HEK293 (cell line): Measurements from ENCODE around the gene VIPR2.

Experiments used
- CTCF ChIP-seq: fragments of 450-650 bp; formaldehyde crosslinking; IDR thresholded peaks from 2 replicates; pipeline ENCODE4 v1.5.1; 2016; ENCODE audit warnings: missing biosample characterization, missing genetic modification characterization
- REST ChIP-seq: fragments of 450-650 bp; formaldehyde crosslinking; IDR thresholded peaks from 2 replicates; pipeline ENCODE4 v1.5.1; 2016; ENCODE audit warnings: missing biosample characterization, missing genetic modification characterization
- ZNF214 ChIP-seq: fragments of 450-650 bp; formaldehyde crosslinking; IDR thresholded peaks from 2 replicates; pipeline ENCODE4 v1.5.1; 2017; ENCODE audit warnings: missing biosample characterization, mild to moderate bottlenecking, missing genetic modification characterization, borderline replicate concordance
- ZNF341 ChIP-seq: fragments of 450-650 bp; formaldehyde crosslinking; IDR thresholded peaks from 2 replicates; pipeline ENCODE4; 2016; ENCODE audit warnings: low read depth, missing biosample characterization, missing genetic modification characterization
- ZNF433 ChIP-seq: fragments of 450-650 bp; formaldehyde crosslinking; IDR thresholded peaks from 2 replicates; pipeline ENCODE4 v1.5.1; 2016; ENCODE audit warnings: missing biosample characterization, missing genetic modification characterization, low read depth
- ZNF580 ChIP-seq: fragments of 450-650 bp; formaldehyde crosslinking; IDR thresholded peaks from 2 replicates; pipeline ENCODE4 v1.5.1; 2016; ENCODE audit warnings: missing biosample characterization, missing genetic modification characterization

DNA sequence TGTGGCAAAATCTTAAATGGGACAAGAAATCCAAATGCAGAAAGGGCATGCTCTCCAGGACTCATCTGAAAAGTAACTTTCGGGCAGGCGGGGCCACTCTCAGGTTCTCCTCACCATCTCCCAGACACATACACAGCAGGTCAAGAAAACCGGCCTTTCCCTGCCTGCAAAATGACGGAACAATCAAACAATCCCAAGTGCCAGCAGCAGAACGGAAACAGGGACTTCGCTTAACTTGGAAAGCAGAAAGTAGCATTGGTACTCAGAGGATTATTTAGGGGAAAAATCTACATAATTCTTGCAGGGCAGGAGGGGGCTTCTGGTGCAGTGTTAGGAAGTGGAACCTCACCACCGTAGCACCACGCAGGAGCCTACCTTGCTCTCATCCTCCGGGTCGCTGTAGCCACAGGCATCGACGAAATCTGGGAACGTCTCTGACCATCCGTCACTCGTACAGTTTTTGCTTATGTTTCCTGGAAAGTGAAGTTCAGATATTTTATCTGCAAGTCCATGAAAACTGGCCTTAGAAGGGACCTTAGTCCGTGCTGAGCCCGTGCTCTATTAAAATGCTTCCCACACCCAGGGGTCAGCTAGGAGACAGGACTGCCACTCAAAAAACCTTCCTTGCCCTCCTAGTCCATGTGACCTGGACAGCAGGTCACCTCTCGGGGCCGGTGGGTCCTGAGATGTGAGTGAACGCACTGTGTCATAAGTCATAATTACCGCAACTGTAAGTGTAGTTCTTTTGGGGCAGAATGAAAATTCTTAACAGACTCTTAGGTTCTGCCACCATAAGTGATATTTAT is 41.1 kb downstream of the VIPR2 start:
- TF ChIP-seq REST = no peak
- TF ChIP-seq ZNF341 (tag by site-specific recombination) = no peak
- TF ChIP-seq CTCF (tag by site-specific recombination) = no peak
- no peak for TF ChIP-seq ZNF580 (tag by site-specific recombination)
- TF ChIP-seq ZNF433 (tag by site-specific recombination) = no peak
- no peak for TF ChIP-seq ZNF214 (tag by site-specific recombination)
